Measurements from ENCODE around the gene PCDHGB3.
"Not testable (repeated sequence)": the region's sequence is repeated elsewhere in the genome, so short reads cannot be mapped to it uniquely, and the experiment has no call there.

The PCDHGB3 gene

DNA sequence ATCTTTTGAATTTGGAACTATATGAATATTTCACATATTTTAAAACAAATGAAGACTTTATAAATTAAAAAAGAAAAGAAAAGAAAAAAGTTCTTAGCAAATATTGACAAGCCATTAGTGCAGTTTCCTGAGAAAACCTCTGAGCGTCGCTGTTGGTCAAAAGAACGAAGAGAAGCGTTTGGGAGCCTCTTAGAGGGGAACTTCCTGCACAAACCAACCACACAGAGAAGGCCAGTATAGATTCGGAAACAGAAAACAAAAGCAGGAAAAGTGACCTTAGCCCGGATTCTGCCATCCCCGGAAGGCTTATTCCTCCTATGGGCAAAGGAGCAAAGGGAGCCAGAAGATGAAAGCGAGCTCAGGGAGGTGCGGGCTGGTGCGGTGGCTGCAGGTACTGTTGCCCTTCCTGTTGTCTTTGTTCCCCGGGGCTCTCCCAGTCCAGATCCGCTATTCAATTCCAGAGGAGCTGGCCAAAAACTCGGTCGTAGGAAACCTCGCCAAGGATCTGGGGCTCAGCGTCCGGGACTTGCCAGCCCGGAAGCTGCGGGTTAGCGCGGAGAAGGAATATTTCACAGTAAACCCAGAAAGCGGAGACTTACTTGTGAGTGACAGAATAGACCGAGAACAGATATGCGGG lies 10.1 kb upstream of the PCDHGB3 start, which contains the start of gene PCDHGB2:
PCDHGB2 (plus strand) TSS at position 205 of the 637 bp plus-strand sequence; CDS start at position 347, 142 bp downstream.
- no peak for DNase-seq (ENCODE audit: low read depth)

DNA sequence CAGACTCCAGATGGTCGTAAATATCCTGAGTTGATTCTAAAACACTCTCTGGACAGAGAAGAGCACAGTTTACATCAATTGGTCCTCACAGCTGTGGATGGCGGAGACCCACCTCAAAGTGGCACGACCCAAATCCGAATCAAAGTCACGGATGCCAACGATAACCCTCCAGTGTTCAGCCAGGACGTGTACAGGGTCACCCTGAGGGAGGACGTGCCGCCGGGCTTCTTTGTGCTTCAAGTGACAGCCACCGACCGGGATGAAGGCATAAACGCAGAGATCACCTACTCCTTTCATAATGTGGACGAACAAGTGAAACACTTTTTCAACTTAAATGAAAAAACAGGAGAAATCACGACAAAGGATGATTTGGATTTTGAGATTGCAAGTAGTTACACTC lies 9.4 kb upstream of the PCDHGB3 start:
- no peak for DNase-seq (ENCODE audit: low read depth)

DNA sequence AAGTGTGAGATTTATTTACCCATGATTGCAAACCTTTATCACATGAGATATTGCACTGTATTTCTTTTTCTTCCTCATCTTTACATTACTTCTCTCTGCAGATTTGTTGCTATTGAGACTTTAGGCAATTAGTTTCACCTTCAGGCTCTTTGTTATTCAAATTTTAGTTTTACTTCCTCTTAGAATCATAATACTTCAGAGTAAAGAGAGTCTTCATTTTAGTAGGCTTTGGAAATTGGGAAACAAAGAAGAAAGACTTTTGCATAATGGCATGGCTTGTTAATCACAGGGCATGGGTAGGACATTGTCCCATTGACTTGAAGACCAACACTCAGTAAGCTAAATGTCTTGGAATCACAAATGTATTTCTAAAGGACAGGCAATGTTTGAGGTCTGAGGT lies 7.3 kb upstream of the PCDHGB3 start:
- no peak for DNase-seq (ENCODE audit: low read depth)

DNA sequence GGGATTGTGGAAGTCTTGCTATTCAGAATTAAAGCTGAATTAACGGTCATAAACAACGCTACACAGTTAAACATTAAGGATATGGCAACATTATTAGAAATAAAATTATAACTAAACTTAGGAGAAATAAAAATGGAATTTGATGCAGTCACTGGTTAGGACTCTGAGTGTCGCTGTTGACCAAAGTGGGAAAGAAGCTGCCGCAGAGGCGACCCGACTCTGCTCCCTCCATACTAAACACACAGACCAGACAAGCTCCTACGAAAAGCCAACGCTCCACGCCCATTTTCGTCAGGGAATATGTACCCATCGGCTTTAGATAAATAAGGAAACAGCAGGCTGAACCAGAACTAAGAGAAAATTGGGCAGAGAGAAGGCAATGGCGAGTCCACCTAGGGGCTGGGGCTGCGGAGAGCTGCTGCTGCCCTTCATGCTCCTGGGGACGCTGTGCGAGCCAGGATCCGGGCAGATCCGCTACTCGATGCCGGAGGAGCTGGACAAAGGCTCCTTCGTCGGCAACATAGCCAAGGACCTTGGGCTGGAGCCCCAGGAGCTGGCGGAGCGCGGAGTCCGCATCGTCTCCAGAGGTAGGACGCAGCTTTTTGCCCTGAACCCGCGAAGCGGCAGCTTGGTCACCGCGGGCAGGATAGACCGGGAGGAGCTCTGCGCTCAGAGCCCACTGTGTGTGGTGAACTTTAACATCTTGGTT lies 5.9 kb upstream of the PCDHGB3 start, which contains the start of gene PCDHGA5:
PCDHGA5 (plus strand) TSS at position 211 of the 709 bp plus-strand sequence; CDS start at position 380, 169 bp downstream.
- no peak for DNase-seq (ENCODE audit: low read depth)

- DNase-seq (ENCODE audit: low read depth), result no peak
These were observed 3.8 kb upstream of the PCDHGB3 start for GRCh38 chr5:141366016-141366896.

DNA sequence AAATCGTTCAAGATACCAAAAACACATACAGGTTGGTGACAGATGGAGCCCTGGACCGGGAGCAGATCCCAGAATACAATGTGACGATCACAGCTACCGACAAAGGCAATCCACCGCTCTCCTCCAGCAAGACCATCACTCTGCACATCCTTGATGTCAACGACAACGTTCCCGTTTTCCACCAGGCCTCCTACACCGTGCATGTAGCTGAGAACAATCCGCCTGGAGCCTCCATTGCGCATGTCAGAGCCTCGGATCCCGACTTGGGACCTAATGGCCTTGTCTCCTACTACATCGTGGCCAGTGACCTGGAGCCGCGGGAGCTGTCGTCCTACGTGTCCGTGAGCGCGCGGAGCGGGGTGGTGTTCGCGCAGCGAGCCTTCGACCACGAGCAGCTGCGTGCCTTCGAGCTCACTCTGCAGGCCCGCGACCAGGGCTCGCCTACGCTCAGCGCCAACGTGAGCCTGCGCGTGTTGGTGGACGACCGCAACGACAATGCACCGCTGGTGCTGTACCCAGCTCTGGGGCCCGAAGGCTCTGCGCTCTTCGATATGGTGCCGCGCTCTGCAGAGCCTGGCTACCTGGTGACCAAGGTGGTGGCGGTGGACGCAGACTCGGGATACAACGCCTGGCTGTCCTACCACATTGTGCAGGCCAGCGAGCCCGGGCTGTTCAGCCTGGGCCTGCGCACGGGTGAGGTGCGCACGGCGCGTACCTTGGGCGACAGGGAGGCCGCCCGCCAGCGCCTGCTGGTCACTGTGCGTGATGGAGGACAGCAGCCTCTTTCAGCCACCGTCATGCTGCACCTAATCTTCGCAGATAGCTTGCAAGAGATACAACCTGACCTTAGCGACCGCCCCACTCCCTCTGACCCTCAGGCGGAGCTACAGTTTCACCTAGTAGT lies 1.8 kb downstream of the PCDHGB3 start:
- DNase-seq (ENCODE audit: low read depth), result no peak

DNA sequence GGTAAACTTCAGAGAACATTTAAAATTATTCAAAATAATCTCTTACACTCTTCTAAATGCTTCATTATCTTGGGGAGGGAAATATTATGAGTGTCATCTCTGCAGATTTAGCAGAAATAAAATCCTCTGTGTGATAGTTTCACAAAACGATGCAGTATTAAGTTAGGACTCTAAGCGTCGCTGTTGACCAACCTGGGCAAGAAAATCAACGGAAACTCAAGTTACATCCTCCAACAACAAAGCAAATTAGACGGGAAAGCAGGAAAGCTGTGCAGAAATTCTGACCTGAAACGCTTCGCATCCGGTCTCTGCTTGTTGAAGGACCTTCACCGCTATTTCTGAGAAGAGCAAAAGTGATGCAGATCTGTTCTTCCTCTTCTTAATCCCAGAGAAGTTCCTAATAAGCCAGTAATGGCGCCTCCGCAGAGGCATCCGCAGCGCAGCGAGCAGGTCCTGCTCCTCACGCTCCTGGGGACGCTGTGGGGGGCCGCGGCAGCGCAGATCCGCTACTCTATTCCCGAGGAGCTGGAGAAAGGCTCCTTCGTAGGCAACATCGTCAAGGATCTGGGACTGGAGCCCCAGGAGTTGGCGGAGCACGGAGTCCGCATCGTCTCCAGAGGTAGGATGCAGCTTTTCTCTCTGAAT lies 3.8 kb downstream of the PCDHGB3 start, which contains the start of gene PCDHGA6:
PCDHGA6 (plus strand) TSS at position 219 of the 645 bp plus-strand sequence; CDS start at position 412, 193 bp downstream.
- DNase-seq (ENCODE audit: low read depth), result no peak

GRCh38 chr5:141374627-141375026 lies 4.6 kb downstream of the PCDHGB3 start:
- DNase-seq (ENCODE audit: low read depth), result no peak

DNA sequence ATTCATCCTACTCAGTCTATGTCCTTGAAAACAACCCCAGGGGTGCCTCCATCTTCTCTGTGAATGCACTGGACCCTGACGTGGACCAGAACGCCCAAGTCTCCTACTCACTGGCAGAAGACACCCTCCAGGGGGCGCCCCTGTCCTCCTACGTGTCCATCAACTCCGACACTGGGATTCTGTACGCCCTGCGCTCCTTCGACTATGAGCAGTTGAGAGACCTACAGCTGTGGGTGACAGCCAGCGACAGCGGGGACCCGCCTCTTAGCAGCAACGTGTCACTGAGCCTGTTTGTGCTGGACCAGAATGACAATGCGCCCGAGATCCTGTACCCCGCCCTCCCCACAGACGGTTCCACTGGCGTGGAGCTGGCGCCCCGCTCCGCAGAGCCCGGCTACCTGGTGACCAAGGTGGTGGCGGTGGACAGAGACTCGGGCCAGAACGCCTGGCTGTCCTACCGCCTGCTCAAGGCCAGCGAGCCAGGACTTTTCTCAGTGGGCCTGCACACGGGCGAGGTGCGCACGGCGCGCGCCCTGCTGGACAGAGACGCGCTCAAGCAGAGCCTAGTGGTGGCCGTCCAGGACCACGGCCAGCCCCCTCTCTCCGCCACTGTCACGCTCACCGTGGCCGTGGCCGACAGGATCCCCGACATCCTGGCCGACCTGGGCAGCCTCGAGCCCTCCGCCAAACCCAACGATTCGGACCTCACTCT lies 5.6 kb downstream of the PCDHGB3 start:
- not testable (repeated sequence) for DNase-seq (ENCODE audit: low read depth)

DNA sequence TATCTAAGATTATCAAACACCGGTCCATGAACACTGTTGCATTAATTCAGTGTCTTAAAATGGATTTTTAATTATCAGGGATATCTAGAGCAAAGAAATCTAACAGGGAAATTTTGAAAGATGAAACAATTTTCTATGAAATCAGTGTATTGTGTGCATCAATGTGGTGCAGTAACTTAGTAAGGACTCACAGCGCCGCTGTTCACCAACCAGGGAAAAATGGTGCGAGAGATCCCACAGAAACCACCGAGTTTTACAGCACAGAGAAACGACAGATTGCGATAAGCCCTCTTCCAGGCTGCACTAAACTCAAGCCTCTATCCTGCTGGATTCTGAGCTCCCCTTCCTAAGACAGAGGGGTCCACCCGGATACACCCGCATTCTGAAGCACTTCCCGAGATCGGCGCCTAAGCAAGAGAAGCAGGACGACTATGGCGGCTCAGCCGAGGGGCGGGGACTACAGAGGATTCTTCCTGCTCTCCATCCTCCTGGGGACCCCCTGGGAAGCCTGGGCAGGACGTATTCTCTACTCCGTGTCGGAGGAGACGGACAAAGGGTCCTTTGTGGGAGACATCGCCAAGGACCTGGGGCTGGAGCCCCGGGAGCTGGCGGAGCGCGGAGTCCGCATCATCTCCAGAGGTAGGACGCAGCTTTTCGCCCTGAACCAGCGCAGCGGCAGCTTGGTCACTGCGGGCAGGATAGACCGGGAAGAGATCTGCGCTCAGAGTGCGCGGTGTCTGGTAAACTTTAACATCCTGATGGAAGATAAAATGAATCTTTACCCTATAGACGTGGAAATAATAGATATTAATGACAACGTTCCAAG lies 12.6 kb downstream of the PCDHGB3 start, which contains the start of gene PCDHGA7:
PCDHGA7 (plus strand) TSS at position 274 of the 826 bp plus-strand sequence; CDS start at position 432, 158 bp downstream.
- no peak for DNase-seq (ENCODE audit: low read depth)

DNA sequence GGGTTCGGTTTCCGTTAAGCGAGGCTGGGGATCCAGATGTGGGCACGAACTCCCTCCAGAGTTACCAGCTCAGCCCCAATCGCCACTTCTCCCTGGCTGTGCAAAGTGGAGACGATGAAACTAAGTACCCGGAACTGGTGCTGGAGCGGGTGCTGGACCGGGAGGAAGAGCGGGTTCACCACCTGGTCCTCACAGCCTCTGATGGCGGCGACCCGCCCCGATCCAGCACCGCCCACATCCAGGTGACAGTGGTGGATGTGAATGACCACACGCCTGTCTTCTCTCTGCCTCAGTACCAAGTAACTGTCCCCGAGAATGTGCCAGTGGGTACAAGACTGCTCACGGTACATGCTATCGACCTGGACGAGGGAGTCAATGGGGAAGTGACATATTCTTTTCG lies 13.3 kb downstream of the PCDHGB3 start:
- no peak for DNase-seq (ENCODE audit: low read depth)

- DNase-seq (ENCODE audit: low read depth), result no peak
These were observed 14.6 kb downstream of the PCDHGB3 start for GRCh38 chr5:141384471-141385267.

DNA sequence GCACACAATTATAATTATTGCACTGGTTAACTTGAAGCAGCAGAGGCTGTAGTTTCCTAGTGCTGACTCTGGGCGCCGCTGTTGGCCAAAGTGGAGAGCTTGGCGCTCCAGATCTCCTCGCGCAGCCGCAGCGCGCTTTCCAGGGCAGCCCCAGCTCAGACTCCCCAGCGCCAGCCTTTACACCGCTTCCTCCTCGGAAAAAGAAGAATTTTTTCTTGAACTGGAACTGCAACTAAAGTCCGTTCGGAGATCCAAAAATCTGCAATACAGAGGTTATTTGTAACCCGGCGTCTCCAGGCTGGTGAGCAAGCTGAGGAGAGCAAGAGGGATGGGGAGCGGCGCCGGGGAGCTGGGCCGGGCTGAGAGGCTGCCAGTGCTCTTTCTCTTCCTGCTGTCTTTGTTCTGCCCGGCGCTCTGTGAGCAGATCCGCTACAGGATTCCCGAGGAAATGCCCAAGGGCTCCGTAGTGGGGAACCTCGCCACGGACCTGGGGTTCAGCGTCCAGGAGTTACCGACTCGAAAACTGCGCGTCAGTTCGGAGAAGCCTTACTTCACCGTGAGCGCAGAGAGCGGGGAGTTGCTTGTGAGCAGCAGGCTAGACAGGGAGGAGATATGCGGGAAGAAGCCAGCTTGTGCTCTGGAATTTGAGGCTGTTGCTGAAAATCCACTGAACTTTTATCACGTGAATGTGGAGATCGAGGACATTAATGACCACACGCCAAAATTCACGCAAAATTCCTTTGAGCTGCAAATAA lies 17.7 kb downstream of the PCDHGB3 start, which contains the start of gene PCDHGB4:
PCDHGB4 (plus strand) TSS at position 142 of the 755 bp plus-strand sequence; CDS start at position 329, 187 bp downstream.
- not testable (repeated sequence) for DNase-seq (ENCODE audit: low read depth)

GRCh38 chr5:141388661-141389060 lies 18.6 kb downstream of the PCDHGB3 start:
- no peak for DNase-seq (ENCODE audit: low read depth)

- no peak for DNase-seq (ENCODE audit: low read depth)
These were observed 19.4 kb downstream of the PCDHGB3 start for GRCh38 chr5:141389153-141390042.
